ENCODE measurements around the gene HAUS6.
A peak's percentile ranks its signal among the peaks of the same experiment; 100 is the strongest.

HAUS6 gene

GRCh38 chr9:19074229-19074628, 28.5 kb downstream of the HAUS6 start:
- Histone ChIP-seq H3K27me3 (ENCODE audit: insufficient read depth, low read length) (no peaks in the 10 kb centered on the region), H3K4me1 (ENCODE audit: insufficient read depth, low read length) (no peaks in the 10 kb centered on the region), H3K27ac (ENCODE audit: low read length) (no peak overlapping the region), H3K4me3 (ENCODE audit: low read length) (no peak overlapping the region), H3K9me3 (ENCODE audit: insufficient read depth, low read depth, low read length) (no peaks in the 10 kb centered on the region), H3K9ac (ENCODE audit: low read depth, low read length) (no peak overlapping the region), H3K36me3 (ENCODE audit: insufficient read depth, low read depth, low read length) (peaks cover 89% of the 10 kb centered on the region)

GRCh38 chr9:19057033-19057432, 45.7 kb downstream of the HAUS6 start:
- H3K4me3 ChIP-seq (ENCODE audit: low read length), result no peak overlapping the region
- H3K4me1 ChIP-seq (ENCODE audit: insufficient read depth, low read length), result 0 out of 2 replicates have a peak, but pooled peaks cover 4% of the 10 kb centered on the region
- H3K36me3 ChIP-seq (ENCODE audit: insufficient read depth, low read depth, low read length), result peaks cover 65% of the 10 kb centered on the region

GRCh38 chr9:19050637-19051591, 51.8 kb downstream of the HAUS6 start:
- Histone ChIP-seq H3K36me3 (ENCODE audit: insufficient read depth, low read depth, low read length) (peaks cover 4% of the 10 kb centered on the region; the same call in 1 of the 2 replicates), H3K4me3 (ENCODE audit: low read length) (peak overlapping the region; percentile 96), H3K9ac (ENCODE audit: low read depth, low read length) (peak overlapping the region; percentile 92; the same call in 1 of the 2 replicates)

More at GRCh38 chr9:19057033-19057432, 45.7 kb downstream of the HAUS6 start:
- Histone ChIP-seq H3K9ac (ENCODE audit: low read depth, low read length) (no peak overlapping the region), H3K27ac (ENCODE audit: low read length) (no peak overlapping the region), H3K27me3 (ENCODE audit: insufficient read depth, low read length) (no peaks in the 10 kb centered on the region), H3K9me3 (ENCODE audit: insufficient read depth, low read depth, low read length) (no peaks in the 10 kb centered on the region)

GRCh38 chr9:19049917-19050636, 52.6 kb downstream of the HAUS6 start:
- no peaks in the 10 kb centered on the region for H3K27me3 ChIP-seq (ENCODE audit: insufficient read depth, low read length)
- H3K4me1 ChIP-seq (ENCODE audit: insufficient read depth, low read length), result peaks cover 10% of the 10 kb centered on the region; the same call in 1 of the 2 replicates
- no peaks in the 10 kb centered on the region for H3K36me3 ChIP-seq (ENCODE audit: insufficient read depth, low read depth, low read length)
- no peaks in the 10 kb centered on the region for H3K9me3 ChIP-seq (ENCODE audit: insufficient read depth, low read depth, low read length)
- peak overlapping the region; percentile 92 for H3K9ac ChIP-seq (ENCODE audit: low read depth, low read length)
- H3K27ac ChIP-seq (ENCODE audit: low read length), result peak overlapping the region; percentile 26
- peak overlapping the region; percentile 96 for H3K4me3 ChIP-seq (ENCODE audit: low read length)

More at GRCh38 chr9:19050637-19051591, 51.8 kb downstream of the HAUS6 start:
- Histone ChIP-seq H3K4me1 (ENCODE audit: insufficient read depth, low read length) (peaks cover 10% of the 10 kb centered on the region; the same call in 1 of the 2 replicates), H3K9me3 (ENCODE audit: insufficient read depth, low read depth, low read length) (no peaks in the 10 kb centered on the region), H3K27me3 (ENCODE audit: insufficient read depth, low read length) (no peaks in the 10 kb centered on the region), H3K27ac (ENCODE audit: low read length) (no peak overlapping the region)

GRCh38 chr9:19048966-19049916, 53.5 kb downstream of the HAUS6 start, which contains the start of gene RRAGA:
Gene RRAGA (plus strand): TSS chr9:19049427. CDS start chr9:19049660, 233 bp downstream.
- Histone ChIP-seq H3K9ac (ENCODE audit: low read depth, low read length) (peak within 1 kb of the TSS; percentile 92), H3K4me1 (ENCODE audit: insufficient read depth, low read length) (peaks cover 10% of the 10 kb centered on the region; the same call in 1 of the 2 replicates), H3K27ac (ENCODE audit: low read length) (peak within 1 kb of the TSS; percentile 26), H3K36me3 (ENCODE audit: insufficient read depth, low read depth, low read length) (no peaks in the 10 kb centered on the region), H3K27me3 (ENCODE audit: insufficient read depth, low read length) (no peaks in the 10 kb centered on the region), H3K4me3 (ENCODE audit: low read length) (peak within 1 kb of the TSS; percentile 96), H3K9me3 (ENCODE audit: insufficient read depth, low read depth, low read length) (no peaks in the 10 kb centered on the region)

- no peak overlapping the region for H3K4me3 ChIP-seq (ENCODE audit: low read length)
- H3K9me3 ChIP-seq (ENCODE audit: insufficient read depth, low read depth, low read length), result no peaks in the 10 kb centered on the region; the same call in 1 of the 2 replicates
- H3K27me3 ChIP-seq (ENCODE audit: insufficient read depth, low read length), result no peaks in the 10 kb centered on the region
- H3K4me1 ChIP-seq (ENCODE audit: insufficient read depth, low read length), result no peaks in the 10 kb centered on the region
- no peak overlapping the region for H3K27ac ChIP-seq (ENCODE audit: low read length)
- no peaks in the 10 kb centered on the region for H3K36me3 ChIP-seq (ENCODE audit: insufficient read depth, low read depth, low read length)
- no peak overlapping the region for H3K9ac ChIP-seq (ENCODE audit: low read depth, low read length)
These were observed 66.1 kb downstream of the HAUS6 start for GRCh38 chr9:19036611-19037010.

GRCh38 chr9:19033015-19033414, 69.7 kb downstream of the HAUS6 start, which contains the start of gene SAXO1:
Gene SAXO1 (minus strand): TSS chr9:19033209. CDS start chr9:19032908, 301 bp downstream.
- Histone ChIP-seq H3K9me3 (ENCODE audit: insufficient read depth, low read depth, low read length) (no peaks in the 10 kb centered on the region), H3K27me3 (ENCODE audit: insufficient read depth, low read length) (no peaks in the 10 kb centered on the region), H3K36me3 (ENCODE audit: insufficient read depth, low read depth, low read length) (no peaks in the 10 kb centered on the region), H3K9ac (ENCODE audit: low read depth, low read length) (no peak within 1 kb of the TSS), H3K4me3 (ENCODE audit: low read length) (no peak within 1 kb of the TSS), H3K27ac (ENCODE audit: low read length) (no peak within 1 kb of the TSS), H3K4me1 (ENCODE audit: insufficient read depth, low read length) (no peaks in the 10 kb centered on the region)

GRCh38 chr9:19032406-19032805, 70.3 kb downstream of the HAUS6 start:
- H3K9me3 ChIP-seq (ENCODE audit: insufficient read depth, low read depth, low read length), result no peaks in the 10 kb centered on the region
- H3K9ac ChIP-seq (ENCODE audit: low read depth, low read length), result no peak overlapping the region
- H3K4me1 ChIP-seq (ENCODE audit: insufficient read depth, low read length), result no peaks in the 10 kb centered on the region
- no peaks in the 10 kb centered on the region for H3K36me3 ChIP-seq (ENCODE audit: insufficient read depth, low read depth, low read length)
- no peak overlapping the region for H3K27ac ChIP-seq (ENCODE audit: low read length)
- no peaks in the 10 kb centered on the region for H3K27me3 ChIP-seq (ENCODE audit: insufficient read depth, low read length)
- no peak overlapping the region for H3K4me3 ChIP-seq (ENCODE audit: low read length)

- Histone ChIP-seq H3K4me3 (ENCODE audit: low read length) (no peak overlapping the region), H3K36me3 (ENCODE audit: insufficient read depth, low read depth, low read length) (no peaks in the 10 kb centered on the region), H3K27ac (ENCODE audit: low read length) (no peak overlapping the region), H3K4me1 (ENCODE audit: insufficient read depth, low read length) (no peaks in the 10 kb centered on the region), H3K27me3 (ENCODE audit: insufficient read depth, low read length) (no peaks in the 10 kb centered on the region), H3K9ac (ENCODE audit: low read depth, low read length) (no peak overlapping the region), H3K9me3 (ENCODE audit: insufficient read depth, low read depth, low read length) (no peaks in the 10 kb centered on the region)
These were observed 71.8 kb downstream of the HAUS6 start for GRCh38 chr9:19030899-19031298.

GRCh38 chr9:19028835-19029451, 73.8 kb downstream of the HAUS6 start:
- no peaks in the 10 kb centered on the region for H3K4me1 ChIP-seq (ENCODE audit: insufficient read depth, low read length)
- H3K9me3 ChIP-seq (ENCODE audit: insufficient read depth, low read depth, low read length), result no peaks in the 10 kb centered on the region
- no peak overlapping the region for H3K4me3 ChIP-seq (ENCODE audit: low read length)
- no peaks in the 10 kb centered on the region for H3K36me3 ChIP-seq (ENCODE audit: insufficient read depth, low read depth, low read length)
- H3K9ac ChIP-seq (ENCODE audit: low read depth, low read length), result no peak overlapping the region
- no peaks in the 10 kb centered on the region for H3K27me3 ChIP-seq (ENCODE audit: insufficient read depth, low read length)
- H3K27ac ChIP-seq (ENCODE audit: low read length), result no peak overlapping the region
